LNCAP (cell line): ENCODE measurements around the gene ITPK1.

Source experiments
- CTCF ChIP-seq: fragments of 450-650 bp; IDR thresholded peaks from 2 replicates; pipeline ENCODE4 v1.5.1; 2017; ENCODE audit warnings: mild to moderate bottlenecking

ITPK1 gene

GRCh38 chr14:93030761-93031160, 85.0 kb downstream of the ITPK1 start:
- no peak for TF ChIP-seq CTCF

- no peak for TF ChIP-seq CTCF
Observed at GRCh38 chr14:93029911-93030508, 85.7 kb downstream of the ITPK1 start.

GRCh38 chr14:93029417-93029816, 86.3 kb downstream of the ITPK1 start:
- TF ChIP-seq CTCF = no peak

- TF ChIP-seq CTCF = no peak
Observed at GRCh38 chr14:93028724-93029076, 87.0 kb downstream of the ITPK1 start.

GRCh38 chr14:93027810-93028723, 87.7 kb downstream of the ITPK1 start:
- TF ChIP-seq CTCF = no peak

- no peak for TF ChIP-seq CTCF
Observed at GRCh38 chr14:93026339-93026738, 89.4 kb downstream of the ITPK1 start.

- no peak for TF ChIP-seq CTCF
Observed at GRCh38 chr14:93025055-93025454, 90.7 kb downstream of the ITPK1 start.
